GM23248 (cell line): Measurements from ENCODE around the gene TMEM236.

ENCODE experiments used
- EZH2 ChIP-seq: fragments of 200-600 bp; sonication (generic); IDR thresholded peaks from 2 replicates; pipeline ENCODE4 v1.6.1; 2018; ENCODE audit warnings: antibody characterized with exemption, mild to moderate bottlenecking; ENCODE audit not compliant: insufficient read depth, poor library complexity, severe bottlenecking
- EZH2phosphoT487 ChIP-seq: fragments of 200-600 bp; sonication (generic); IDR thresholded peaks from 2 replicates; pipeline ENCODE4 v1.6.1; 2018; ENCODE audit warnings: antibody characterized with exemption, moderate library complexity, mild to moderate bottlenecking, low read depth; ENCODE audit not compliant: insufficient read depth

DNA sequence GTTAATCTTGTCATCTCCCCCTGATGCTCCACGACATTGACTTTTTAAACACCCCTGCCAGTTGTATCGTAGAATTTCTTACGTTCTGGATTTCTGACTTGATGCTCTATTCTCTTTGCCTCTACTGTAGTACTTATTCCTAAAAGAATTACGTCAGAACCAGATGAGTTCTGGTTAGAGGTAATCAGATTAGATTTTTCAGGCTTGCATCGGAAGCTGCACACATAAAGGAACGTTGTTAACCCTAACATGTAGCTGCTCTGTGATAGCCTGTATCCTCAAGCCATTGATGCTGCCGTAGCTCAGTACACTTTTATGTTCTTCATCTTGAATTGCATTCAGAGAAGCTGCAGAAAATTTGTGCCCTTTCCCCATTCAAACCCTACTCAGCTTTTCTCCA is 26.3 kb upstream of the TMEM236 start:
- TF ChIP-seq EZH2, result no peak
- no peak for TF ChIP-seq EZH2phosphoT487
